ENCODE measurements around the gene ALKBH8.

DNA sequence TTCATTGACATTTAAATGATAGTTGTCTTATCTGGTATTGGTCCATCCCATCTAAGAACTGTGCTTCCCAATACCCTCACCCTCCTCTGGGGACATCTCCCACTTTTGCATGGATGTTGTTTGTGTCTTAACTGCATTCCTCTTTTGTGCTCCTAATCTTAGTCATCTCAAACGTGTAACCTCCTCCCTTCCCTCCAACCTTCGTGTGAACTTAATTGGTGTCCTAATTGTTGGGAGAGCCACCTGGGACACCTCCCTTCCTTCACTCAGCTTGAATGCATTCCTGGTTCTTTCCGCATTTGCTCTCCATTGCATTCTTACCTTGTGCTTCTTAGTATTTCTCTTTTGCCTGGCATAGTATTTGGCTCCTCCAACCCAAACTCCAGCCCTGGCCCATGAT, 15.6 kb upstream of the ALKBH8 start:
- TF ChIP-seq EZH2 (IDR thresholded peaks at IDR 0.05; ENCODE audit: borderline replicate concordance, low read length), result no peak
- TF ChIP-seq, protein P1, sequence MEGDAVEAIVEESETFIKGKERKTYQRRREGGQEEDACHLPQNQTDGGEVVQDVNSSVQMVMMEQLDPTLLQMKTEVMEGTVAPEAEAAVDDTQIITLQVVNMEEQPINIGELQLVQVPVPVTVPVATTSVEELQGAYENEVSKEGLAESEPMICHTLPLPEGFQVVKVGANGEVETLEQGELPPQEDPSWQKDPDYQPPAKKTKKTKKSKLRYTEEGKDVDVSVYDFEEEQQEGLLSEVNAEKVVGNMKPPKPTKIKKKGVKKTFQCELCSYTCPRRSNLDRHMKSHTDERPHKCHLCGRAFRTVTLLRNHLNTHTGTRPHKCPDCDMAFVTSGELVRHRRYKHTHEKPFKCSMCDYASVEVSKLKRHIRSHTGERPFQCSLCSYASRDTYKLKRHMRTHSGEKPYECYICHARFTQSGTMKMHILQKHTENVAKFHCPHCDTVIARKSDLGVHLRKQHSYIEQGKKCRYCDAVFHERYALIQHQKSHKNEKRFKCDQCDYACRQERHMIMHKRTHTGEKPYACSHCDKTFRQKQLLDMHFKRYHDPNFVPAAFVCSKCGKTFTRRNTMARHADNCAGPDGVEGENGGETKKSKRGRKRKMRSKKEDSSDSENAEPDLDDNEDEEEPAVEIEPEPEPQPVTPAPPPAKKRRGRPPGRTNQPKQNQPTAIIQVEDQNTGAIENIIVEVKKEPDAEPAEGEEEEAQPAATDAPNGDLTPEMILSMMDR (IDR thresholded peaks at IDR 0.05; ENCODE audit: low read length), result no peak
